HepG2 (cell line): ENCODE data around the gene CEP20. TPM values are rescaled to one million over a fixed set of nuclear protein-coding genes. Genes with fewer than 3 reads are reported as not detected.
A peak's percentile ranks its signal among the peaks of the same experiment; 100 is the strongest.

Experiments used
- ARNT2 ChIP-seq: sonication (generic); formaldehyde crosslinking; IDR thresholded peaks from 2 replicates; pipeline ENCODE4 v1.8.0; 2022; ENCODE audit warnings: mild to moderate bottlenecking, low read depth, missing genetic modification reagents, moderate library complexity
- CAMTA2 ChIP-seq: sonication (generic); formaldehyde crosslinking; IDR thresholded peaks from 2 replicates; pipeline ENCODE4 v1.4.0; 2020; ENCODE audit warnings: mild to moderate bottlenecking, missing genetic modification reagents, borderline replicate concordance
- ERF ChIP-seq: IDR thresholded peaks from 2 replicates; pipeline ENCODE4 v1.6.1; 2018; ENCODE audit warnings: missing biosample characterization, missing genetic modification reagents
- FOXP1 ChIP-seq, 2 experiments: fragments of 450-650 bp in 1 of 2; IDR thresholded peaks; 2 replicates each; pipeline ENCODE4 v1.6.1; 2017 to 2018; ENCODE audit warnings: antibody characterized with exemption in 1 of 2
- GTF2F1 ChIP-seq: fragments of 150-350 bp; IDR thresholded peaks from 2 replicates; pipeline ENCODE4 v1.6.1; 2014; ENCODE audit warnings: low read length
- HNRNPLL ChIP-seq: fragments of 200-400 bp; formaldehyde crosslinking; IDR thresholded peaks from 2 replicates; pipeline ENCODE4 v1.6.1; 2017; ENCODE audit warnings: mild to moderate bottlenecking, low read depth, low read length; ENCODE audit not compliant: poor library complexity, severe bottlenecking
- KAT2B ChIP-seq: fragments of 150-350 bp; IDR thresholded peaks from 2 replicates; pipeline ENCODE4 v1.6.1; 2014; ENCODE audit warnings: low read depth, low read length, borderline replicate concordance
- KLF9 ChIP-seq: IDR thresholded peaks from 2 replicates; pipeline ENCODE4 v1.6.1; 2016; ENCODE audit warnings: low read depth
- MXD3 ChIP-seq: IDR thresholded peaks from 2 replicates; pipeline ENCODE4 v1.6.1; 2016; ENCODE audit warnings: mild to moderate bottlenecking, missing biosample characterization, missing genetic modification reagents
- NFKB2 ChIP-seq: sonication (generic); formaldehyde crosslinking; IDR thresholded peaks from 2 replicates; pipeline ENCODE4 v1.4.0; 2020; ENCODE audit warnings: missing genetic modification reagents, borderline replicate concordance
- NONO ChIP-seq, 2 experiments: fragments of 450-650 bp in 1 of 2; sonication (generic) in 1 of 2; formaldehyde crosslinking in 1 of 2; IDR thresholded peaks in 1 of 2; conservative IDR thresholded peaks in 1 of 2; 2 replicates each; pipeline versions ENCODE4 v1.6.1 to v1.8.0; 2017 to 2022; ENCODE audit warnings: mild to moderate bottlenecking in 1 of 2, missing genetic modification reagents in 1 of 2, moderate library complexity in 1 of 2
- PHF20 ChIP-seq: sonication (generic); formaldehyde crosslinking; IDR thresholded peaks from 2 replicates; pipeline ENCODE4 v1.5.0; 2020; ENCODE audit warnings: mild to moderate bottlenecking, missing genetic modification reagents
- RAD21 ChIP-seq: fragments of 450-650 bp; formaldehyde crosslinking; IDR thresholded peaks from 2 replicates; pipeline ENCODE4 v1.5.0; 2020; ENCODE audit warnings: mild to moderate bottlenecking
- RELA ChIP-seq: sonication (generic); formaldehyde crosslinking; IDR thresholded peaks from 2 replicates; pipeline ENCODE4 v1.4.0; 2020; ENCODE audit warnings: missing genetic modification reagents
- SMARCC2 ChIP-seq: fragments of 450-650 bp; IDR thresholded peaks from 2 replicates; pipeline ENCODE4 v1.6.1; 2017; ENCODE audit warnings: antibody characterized with exemption, mild to moderate bottlenecking
- SOX6 ChIP-seq, 2 experiments: fragments of 450-650 bp in 1 of 2; sonication (generic) in 1 of 2; formaldehyde crosslinking in 1 of 2; IDR thresholded peaks; 2 replicates each; pipeline versions ENCODE4 v1.4.0 to v1.6.1; 2017 to 2020; ENCODE audit warnings: antibody characterized with exemption in 1 of 2, mild to moderate bottlenecking in 1 of 2, missing genetic modification reagents in 1 of 2
- SRSF1 ChIP-seq: fragments of 200-400 bp; formaldehyde crosslinking; optimal IDR thresholded peaks from 2 replicates; pipeline ENCODE3; 2017; ENCODE audit warnings: mild to moderate bottlenecking, low read depth, low read length, moderate library complexity
- TARDBP ChIP-seq: sonication (generic); formaldehyde crosslinking; IDR thresholded peaks from 2 replicates; pipeline ENCODE4 v1.8.0; 2022; ENCODE audit warnings: mild to moderate bottlenecking, missing genetic modification reagents
- TGIF2 ChIP-seq: IDR thresholded peaks from 2 replicates; pipeline ENCODE4 v1.6.1; 2016; ENCODE audit warnings: control low read depth, missing compliant biosample characterization
- U2AF2 ChIP-seq: fragments of 200-400 bp; formaldehyde crosslinking; IDR thresholded peaks from 2 replicates; pipeline ENCODE4 v1.6.1; 2017; ENCODE audit warnings: low read depth, mild to moderate bottlenecking, low read length
- ZFP91 ChIP-seq: sonication (generic); formaldehyde crosslinking; IDR thresholded peaks from 2 replicates; pipeline ENCODE4 v1.9.0; 2022; ENCODE audit warnings: missing genetic modification reagents, mild to moderate bottlenecking, borderline replicate concordance
- ZNF337 ChIP-seq: sonication (generic); formaldehyde crosslinking; IDR thresholded peaks from 2 replicates; pipeline ENCODE4 v1.5.1; 2020; ENCODE audit warnings: missing genetic modification reagents, low read depth, mild to moderate bottlenecking, borderline replicate concordance
- ZSCAN21 ChIP-seq: sonication (generic); formaldehyde crosslinking; IDR thresholded peaks from 2 replicates; pipeline ENCODE4 v1.8.0; 2022; ENCODE audit warnings: mild to moderate bottlenecking, missing genetic modification reagents, moderate library complexity, borderline replicate concordance
- ZSCAN22 ChIP-seq: sonication (generic); formaldehyde crosslinking; IDR thresholded peaks from 2 replicates; pipeline ENCODE4 v1.4.0; 2020; ENCODE audit warnings: mild to moderate bottlenecking, missing genetic modification reagents
- polyA plus RNA-seq, 8 experiments: library from polyadenylated mRNA; depleted of rRNA in 3 of 8; stranded (reverse) in 7 of 8; unstranded in 1 of 8; fragments of >200 nt; fragmentation: Illumina TruSeq in 4 of 8; extraction: Trizol in 4 of 8; gene quantifications; 2 replicates each; pipeline versions ENCODE4 v1.2.1 to v1.2.3, GENCODE V29; 2011 to 2016; ENCODE audit warnings: low read depth in 4 of 8, missing spikeins in 1 of 8, mixed read lengths in 1 of 8; ENCODE audit not compliant: insufficient read depth in 1 of 8
- total RNA-seq, 5 experiments: library from RNA; depleted of rRNA; stranded (reverse); fragments of >200 nt; fragmentation: Illumina TruSeq; extraction: Trizol; gene quantifications; 2 replicates each; pipeline ENCODE4 v1.2.3, GENCODE V29; 2016; ENCODE audit warnings: low read depth in 1 of 5
- TF ChIP-seq, protein P1 (sequence below): sonication (generic); formaldehyde crosslinking; IDR thresholded peaks from 2 replicates; pipeline ENCODE4 v1.4.0; 2020; ENCODE audit warnings: missing genetic modification reagents

Gene CEP20
- total and polyA plus RNA-seq, 2 of the 13 experiments (the other 11 are each of a cell fraction or from before 2014, with no cell fraction given) = 53.0 to 54.1 TPM

DNA sequence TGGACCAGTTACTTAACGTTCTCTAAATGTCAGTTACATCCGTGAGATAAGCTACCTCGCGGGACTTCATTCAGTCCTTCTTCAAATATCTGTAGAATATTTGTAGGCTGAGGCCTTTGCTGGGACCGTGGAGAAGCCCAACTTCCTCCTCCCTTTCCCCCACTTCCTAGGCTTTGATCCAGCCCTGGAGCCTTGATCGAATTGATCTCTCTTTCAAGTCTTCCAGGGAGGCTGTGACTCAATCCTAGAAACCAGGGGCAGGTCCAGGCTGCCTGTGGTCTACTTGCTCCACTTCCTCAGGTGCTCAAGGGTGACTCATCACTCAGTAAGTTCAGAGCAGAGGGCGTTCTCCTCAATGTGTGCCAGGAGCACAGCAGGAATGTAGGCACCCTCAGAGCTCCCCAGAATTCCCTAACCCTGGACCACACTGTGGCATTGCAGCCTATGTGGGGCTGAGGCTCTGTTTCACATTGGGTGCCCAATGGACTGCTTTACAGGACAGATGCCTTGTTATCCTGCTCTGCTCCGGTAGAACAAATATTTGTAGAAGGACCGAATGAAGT lies 11.2 kb upstream of the CEP20 start (continued):
- no peak for TF ChIP-seq SRSF1
- TF ChIP-seq, protein P1, sequence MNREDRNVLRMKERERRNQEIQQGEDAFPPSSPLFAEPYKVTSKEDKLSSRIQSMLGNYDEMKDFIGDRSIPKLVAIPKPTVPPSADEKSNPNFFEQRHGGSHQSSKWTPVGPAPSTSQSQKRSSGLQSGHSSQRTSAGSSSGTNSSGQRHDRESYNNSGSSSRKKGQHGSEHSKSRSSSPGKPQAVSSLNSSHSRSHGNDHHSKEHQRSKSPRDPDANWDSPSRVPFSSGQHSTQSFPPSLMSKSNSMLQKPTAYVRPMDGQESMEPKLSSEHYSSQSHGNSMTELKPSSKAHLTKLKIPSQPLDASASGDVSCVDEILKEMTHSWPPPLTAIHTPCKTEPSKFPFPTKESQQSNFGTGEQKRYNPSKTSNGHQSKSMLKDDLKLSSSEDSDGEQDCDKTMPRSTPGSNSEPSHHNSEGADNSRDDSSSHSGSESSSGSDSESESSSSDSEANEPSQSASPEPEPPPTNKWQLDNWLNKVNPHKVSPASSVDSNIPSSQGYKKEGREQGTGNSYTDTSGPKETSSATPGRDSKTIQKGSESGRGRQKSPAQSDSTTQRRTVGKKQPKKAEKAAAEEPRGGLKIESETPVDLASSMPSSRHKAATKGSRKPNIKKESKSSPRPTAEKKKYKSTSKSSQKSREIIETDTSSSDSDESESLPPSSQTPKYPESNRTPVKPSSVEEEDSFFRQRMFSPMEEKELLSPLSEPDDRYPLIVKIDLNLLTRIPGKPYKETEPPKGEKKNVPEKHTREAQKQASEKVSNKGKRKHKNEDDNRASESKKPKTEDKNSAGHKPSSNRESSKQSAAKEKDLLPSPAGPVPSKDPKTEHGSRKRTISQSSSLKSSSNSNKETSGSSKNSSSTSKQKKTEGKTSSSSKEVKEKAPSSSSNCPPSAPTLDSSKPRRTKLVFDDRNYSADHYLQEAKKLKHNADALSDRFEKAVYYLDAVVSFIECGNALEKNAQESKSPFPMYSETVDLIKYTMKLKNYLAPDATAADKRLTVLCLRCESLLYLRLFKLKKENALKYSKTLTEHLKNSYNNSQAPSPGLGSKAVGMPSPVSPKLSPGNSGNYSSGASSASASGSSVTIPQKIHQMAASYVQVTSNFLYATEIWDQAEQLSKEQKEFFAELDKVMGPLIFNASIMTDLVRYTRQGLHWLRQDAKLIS (CRISPR knock-in tag) = no peak
- TF ChIP-seq RELA (CRISPR knock-in tag) = no peak
- TF ChIP-seq NONO (IDR thresholded peaks at IDR 0.05) = no peak
- no peak for TF ChIP-seq NONO (CRISPR knock-in tag; conservative IDR thresholded peaks at IDR 0.05)
- no peak for TF ChIP-seq HNRNPLL
- peak; percentile 24; the same call in 1 of the 2 replicates for TF ChIP-seq ZSCAN21 (CRISPR knock-in tag)
- TF ChIP-seq RAD21 (CRISPR knock-in tag) = 0 out of 2 replicates have a peak, but pooled peaks have one; percentile 25
- TF ChIP-seq GTF2F1 = no peak
- TF ChIP-seq FOXP1 (IDR thresholded peaks at IDR 0.05) = no peak
- no peak for TF ChIP-seq FOXP1 (CRISPR knock-in tag; IDR thresholded peaks at IDR 0.05)
- peak; percentile 4; the same call in 1 of the 2 replicates for TF ChIP-seq KAT2B
- TF ChIP-seq ERF = peak; percentile 56
- TF ChIP-seq SOX6 (IDR thresholded peaks at IDR 0.05) = no peak
- TF ChIP-seq SOX6 (CRISPR knock-in tag; IDR thresholded peaks at IDR 0.05) = peak; percentile 49
- 0 out of 2 replicates have a peak, but pooled peaks have one; percentile 25 for TF ChIP-seq ZFP91 (CRISPR knock-in tag)
- no peak for TF ChIP-seq MXD3 (CRISPR knock-in tag)
- no peak for TF ChIP-seq PHF20 (CRISPR knock-in tag)
- TF ChIP-seq ZSCAN22 (CRISPR knock-in tag) = no peak
- TF ChIP-seq ARNT2 = 0 out of 2 replicates have a peak, but pooled peaks have one; percentile 20
- TF ChIP-seq TARDBP (CRISPR knock-in tag) = no peak; the same call in 1 of the 2 replicates
- TF ChIP-seq CAMTA2 (CRISPR knock-in tag) = no peak
- no peak for TF ChIP-seq NFKB2 (CRISPR knock-in tag)
- no peak for TF ChIP-seq SMARCC2
- TF ChIP-seq ZNF337 (CRISPR knock-in tag) = no peak
- no peak for TF ChIP-seq U2AF2
- TF ChIP-seq KLF9 = no peak
- no peak for TF ChIP-seq TGIF2 (CRISPR knock-in tag)
